ENCODE measurements around the gene ATXN2.
A peak's percentile ranks its signal among the peaks of the same experiment; 100 is the strongest.
"Not testable (repeated sequence)": the region's sequence is repeated elsewhere in the genome, so short reads cannot be mapped to it uniquely, and the experiment has no call there.

The ATXN2 gene

DNA sequence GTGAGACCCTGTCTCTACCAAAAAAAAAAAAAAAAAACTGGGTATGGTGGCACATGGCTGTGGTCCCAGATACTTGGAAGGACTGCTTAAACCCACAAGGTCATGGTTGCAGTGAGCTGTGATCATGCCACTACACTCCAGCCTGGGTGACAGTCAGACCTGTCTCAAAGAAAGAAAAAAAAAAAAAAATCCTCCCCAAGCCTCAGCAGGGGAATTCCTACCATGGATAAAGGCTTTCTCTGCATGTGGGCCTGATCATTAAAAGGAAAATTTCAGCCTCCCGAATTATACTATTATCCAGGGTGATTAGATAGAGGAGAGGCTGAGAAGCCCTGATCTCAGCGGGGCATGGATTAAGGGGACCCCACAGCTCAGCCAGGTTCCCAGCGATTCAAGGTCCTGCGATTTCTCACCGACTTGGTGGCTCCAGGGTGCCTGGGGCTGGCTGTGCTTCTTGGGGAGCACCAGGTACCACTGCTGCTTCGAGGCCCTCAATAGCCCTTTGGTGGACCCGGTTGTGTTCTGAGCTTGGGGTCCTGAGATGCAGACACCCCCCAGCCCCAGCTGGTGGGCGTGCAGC is 187.8 kb downstream of the ATXN2 start:
- DNase-seq = no peak

DNA sequence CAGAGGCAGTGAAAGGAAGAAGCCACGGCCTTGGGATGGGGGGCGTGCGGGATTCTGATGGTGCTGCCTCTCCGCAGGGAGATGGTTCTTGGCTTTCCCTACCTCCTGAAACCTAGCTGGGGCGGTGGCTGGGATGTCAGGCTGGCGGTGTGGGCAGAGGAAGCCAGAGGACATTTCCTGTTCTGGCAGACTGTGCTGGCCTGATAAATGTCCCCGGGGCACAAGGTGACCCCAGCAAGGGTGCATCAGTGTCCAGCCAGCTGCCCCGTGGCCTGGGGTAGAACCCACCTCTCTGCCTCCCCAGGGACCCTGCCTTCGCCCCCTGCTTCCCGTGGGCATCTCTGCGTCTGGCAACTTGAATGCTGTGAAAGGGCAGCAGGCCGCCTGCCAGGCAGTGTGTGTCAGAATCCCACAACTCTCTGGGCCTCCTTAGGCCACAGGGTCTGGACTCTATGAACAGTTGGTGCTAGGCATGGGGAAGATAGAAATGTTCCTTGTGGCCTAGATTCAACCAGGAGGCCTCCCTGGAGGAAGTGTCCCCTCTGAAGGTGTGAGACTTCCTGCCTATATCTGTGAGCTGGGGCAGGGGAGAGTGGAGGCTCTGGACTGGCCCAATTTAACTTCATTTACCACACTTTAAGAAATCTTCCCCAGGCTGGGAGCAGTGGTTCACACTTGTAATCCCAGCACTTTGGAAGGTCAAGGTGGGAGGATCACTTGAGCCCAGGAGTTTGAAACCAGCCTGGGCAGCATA is 188.5 kb downstream of the ATXN2 start:
- no peak for DNase-seq

- DNase-seq = no peak
Measured at GRCh38 chr12:111409780-111410430, 189.2 kb downstream of the ATXN2 start.

DNA sequence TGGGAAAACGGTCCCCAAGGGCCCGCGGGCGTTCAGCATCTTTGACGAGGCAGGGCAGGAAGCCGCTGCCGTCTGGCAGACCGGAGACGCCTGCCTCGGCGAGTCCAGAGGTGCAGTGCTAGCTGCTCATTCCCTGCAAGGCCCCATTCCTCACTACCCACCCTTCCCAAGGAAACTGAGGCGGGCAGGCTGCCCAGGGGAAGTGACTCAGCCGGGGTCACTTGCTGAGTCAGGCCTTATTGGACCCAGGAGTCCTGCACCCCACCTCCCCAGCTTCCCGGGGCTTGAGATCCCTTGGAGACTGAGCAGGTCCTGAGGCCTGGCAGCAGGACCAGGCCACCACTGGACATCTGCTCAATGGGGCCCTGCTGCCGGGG is 189.7 kb downstream of the ATXN2 start:
- DNase-seq = no peak

GRCh38 chr12:111408686-111409402 is 190.3 kb downstream of the ATXN2 start:
- no peak for DNase-seq

DNA sequence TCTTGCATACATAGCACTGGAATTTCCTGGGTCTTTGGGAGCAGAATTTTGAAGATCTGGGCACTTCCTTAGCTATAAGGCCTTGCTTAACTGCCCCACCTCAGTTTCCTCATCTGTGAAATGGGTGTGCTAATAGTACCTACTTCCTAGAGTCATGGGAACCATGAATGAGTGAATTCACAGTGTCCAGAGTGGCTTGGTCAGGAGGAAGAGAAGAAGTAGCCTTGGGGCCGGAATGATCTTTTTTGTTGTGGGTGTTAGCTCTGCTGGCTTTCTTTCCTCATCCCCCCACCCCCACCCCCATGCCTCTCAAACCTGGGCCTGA is 191.0 kb downstream of the ATXN2 start:
- no peak for DNase-seq

DNA sequence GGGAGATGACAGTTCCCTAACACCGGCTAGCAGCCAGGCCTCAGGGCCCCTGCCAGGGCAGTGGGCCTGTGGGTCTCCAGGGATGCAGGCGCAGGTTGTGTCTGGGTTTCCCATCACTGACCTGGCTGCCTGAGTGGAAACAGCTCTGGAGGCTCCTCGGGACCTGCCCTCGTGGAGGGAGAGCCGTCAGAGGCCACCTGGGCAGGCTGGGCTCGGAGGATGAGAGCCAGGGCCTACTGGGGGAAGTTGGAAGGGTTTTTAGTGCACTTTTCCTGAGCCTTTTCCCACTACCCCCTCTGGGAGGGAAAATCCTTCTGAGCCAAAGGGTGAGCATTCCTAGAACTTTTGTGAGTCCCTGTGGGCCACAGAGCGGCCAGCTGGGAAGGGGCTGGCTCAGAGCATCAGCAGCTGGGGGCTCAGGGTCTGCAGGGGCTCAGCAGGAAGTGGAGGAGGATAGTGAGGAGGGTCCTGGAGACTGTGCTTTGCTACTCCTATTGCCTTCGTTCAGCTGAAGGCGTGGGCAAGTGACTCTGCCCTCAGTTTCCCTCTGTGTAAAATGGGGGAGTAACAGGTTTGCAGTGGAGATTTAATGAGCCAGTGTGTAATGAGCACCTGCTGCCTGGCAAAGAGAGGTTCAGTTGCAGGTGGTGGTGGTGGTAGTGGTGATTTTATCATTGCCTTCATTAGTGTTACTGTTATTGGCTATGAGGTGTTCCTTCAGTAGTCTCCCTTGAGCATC is 191.6 kb downstream of the ATXN2 start:
- DNase-seq = no peak

- DNase-seq = no peak
Measured at GRCh38 chr12:111406474-111407376, 192.4 kb downstream of the ATXN2 start.

- no peak for DNase-seq
Measured at GRCh38 chr12:111405859-111406473, 193.1 kb downstream of the ATXN2 start, which contains the start of gene SH2B3. Gene SH2B3, plus strand, starts transcription at chr12:111405923. Its CDS starts 12,223 bp downstream, at chr12:111418146.

DNA sequence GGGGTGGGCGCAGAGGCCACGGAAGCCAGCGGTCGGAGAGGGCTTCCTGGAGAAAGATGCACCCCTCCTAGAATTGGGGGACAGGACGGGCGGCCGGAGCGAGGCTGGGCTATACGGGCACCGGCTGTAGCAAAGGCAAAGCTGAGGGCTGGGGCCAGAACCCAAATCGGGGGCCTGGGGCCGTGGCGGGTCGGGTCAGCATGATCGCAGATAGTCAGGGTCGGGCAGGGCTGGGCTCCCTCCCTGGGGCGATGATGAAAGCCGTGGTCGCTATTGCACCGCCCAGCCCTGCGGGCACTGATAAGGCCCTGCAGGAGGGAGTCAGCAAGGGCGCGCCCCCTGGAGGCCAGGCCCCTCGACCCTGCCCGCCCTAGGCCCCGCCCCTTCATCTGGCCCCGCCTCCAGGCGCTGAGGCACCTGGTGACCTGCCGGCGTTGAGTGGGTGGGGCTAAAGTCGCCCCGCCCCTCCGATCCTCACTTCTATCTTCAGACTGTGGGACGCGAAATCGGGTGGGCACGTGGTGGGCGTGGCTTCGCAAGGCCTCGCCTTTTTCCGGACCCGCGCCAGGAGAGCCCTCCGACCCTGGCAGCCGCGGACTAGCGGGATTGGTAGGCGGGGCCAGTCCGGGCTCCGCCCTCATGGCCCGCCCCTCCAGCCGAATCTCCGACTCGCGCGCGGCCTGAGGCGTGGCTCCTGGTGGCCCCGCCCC is 193.8 kb downstream of the ATXN2 start:
- DNase-seq = peak; percentile 91

GRCh38 chr12:111404362-111405148 is 194.6 kb downstream of the ATXN2 start:
- no peak for DNase-seq

DNA sequence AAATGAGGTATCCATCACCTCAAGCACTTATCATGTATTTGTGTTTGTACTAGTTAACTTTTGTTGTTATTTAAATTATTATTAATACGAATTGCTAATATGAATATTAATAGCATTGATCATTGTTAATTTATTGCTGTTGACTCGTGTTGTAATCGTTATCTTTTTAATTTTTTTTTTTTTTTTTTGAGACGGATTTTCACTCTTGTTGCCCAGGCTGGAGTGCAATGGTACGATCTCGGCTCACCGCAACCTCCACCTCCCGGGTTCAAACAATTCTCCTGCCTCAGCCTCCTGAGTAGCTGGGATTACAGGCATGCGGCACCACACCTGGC is 196.7 kb downstream of the ATXN2 start:
- DNase-seq = not testable (repeated sequence)
